ENCODE data around the gene INHA.

The INHA gene

GRCh38 chr2:219543596-219544358, 28.3 kb upstream of the INHA start, which contains the start of the genes CHPF and TMEM198:
CHPF (minus strand) TSS chr2:219543809; CDS start chr2:219543538, 271 bp downstream.
TMEM198 (plus strand) TSS chr2:219544028; CDS start chr2:219544728, 700 bp downstream.
- H3K4ac ChIP-seq (ENCODE audit: low read depth in 1 of 2, low read length in 2 of 2) = no peak within 1 kb of the TSS
- peak within 1 kb of the TSS; percentile 93 for H3K4me2 ChIP-seq (ENCODE audit: low read length, poor library complexity, severe bottlenecking)
- H3K18ac ChIP-seq (ENCODE audit: low read depth in 1 of 2, low read length in 2 of 2) = peak within 1 kb of the TSS; percentile 37 to 84
- H2BK15ac ChIP-seq (ENCODE audit: low read depth, poor library complexity, severe bottlenecking) = peak within 1 kb of the TSS; percentile 93
- no peak within 1 kb of the TSS for H2AK5ac ChIP-seq (ENCODE audit: low read length, severe bottlenecking)
- H3K14ac ChIP-seq (ENCODE audit: low read length in 2 of 2) = peak within 1 kb of the TSS in 1 of 2 experiments; percentile 22
- peak within 1 kb of the TSS; percentile 49 for H2AFZ ChIP-seq (ENCODE audit: low read depth, low read length)
- H2BK5ac ChIP-seq (ENCODE audit: low read depth, low read length, poor library complexity, severe bottlenecking) = no peak within 1 kb of the TSS
- DNase-seq = peak; percentile 98
- under 1% methylated on average over 72 of the region's 75 CpGs for WGBS
- H3K4me1 ChIP-seq (ENCODE audit: control insufficient read depth, insufficient read depth, low read depth, low read length) = peaks cover 28% of the 10 kb centered on the region
- H3K9ac ChIP-seq (ENCODE audit: low read length) = peak within 1 kb of the TSS; percentile 94
- H3K27ac ChIP-seq (ENCODE audit: low read length, poor library complexity, severe bottlenecking) = peak within 1 kb of the TSS; percentile 63
- H2BK12ac ChIP-seq (ENCODE audit: low read length in 2 of 2) = no peak within 1 kb of the TSS
- peak within 1 kb of the TSS; percentile 83 for H2BK120ac ChIP-seq (ENCODE audit: low read depth, low read length)
- peak within 1 kb of the TSS; percentile 84 to 95 for H3K4me3 ChIP-seq (ENCODE audit: insufficient read depth in 1 of 2, low read depth in 1 of 2, low read length in 2 of 2)
- no peaks in the 10 kb centered on the region for H3K9me3 ChIP-seq (ENCODE audit: control insufficient read depth, low read length)
- peak within 1 kb of the TSS; percentile 53 for H4K8ac ChIP-seq (ENCODE audit: low read length)
- peak within 1 kb of the TSS; percentile 79 for H4K91ac ChIP-seq (ENCODE audit: low read length)
- H3K79me1 ChIP-seq (replicated peaks; ENCODE audit: low read length, poor library complexity, severe bottlenecking) = peaks cover 26% of the 10 kb centered on the region
- H3K27me3 ChIP-seq (ENCODE audit: control insufficient read depth in 1 of 2, insufficient read depth in 1 of 2, low read length in 2 of 2) = peaks cover 0 to 3% of the 10 kb centered on the region in 2 experiments
- peak within 1 kb of the TSS in 1 of 2 experiments; percentile 49 for H3K23ac ChIP-seq (ENCODE audit: low read length in 2 of 2)
- peaks cover 39 to 45% of the 10 kb centered on the region in 2 experiments for H3K36me3 ChIP-seq (ENCODE audit: control insufficient read depth in 1 of 2, insufficient read depth in 2 of 2, low read depth in 1 of 2, low read length in 2 of 2)

GRCh38 chr2:219544567-219544966, 27.5 kb upstream of the INHA start:
- DNase-seq = no peak
- Histone ChIP-seq H2BK5ac (ENCODE audit: low read depth, low read length, poor library complexity, severe bottlenecking) (no peak overlapping the region), H3K27ac (ENCODE audit: low read length, poor library complexity, severe bottlenecking) (no peak overlapping the region), H3K23ac (ENCODE audit: low read length in 2 of 2) (peak overlapping the region in 1 of 2 experiments; percentile 49), H3K18ac (ENCODE audit: low read depth in 1 of 2, low read length in 2 of 2) (no peak overlapping the region), H3K4me3 (ENCODE audit: insufficient read depth in 1 of 2, low read depth in 1 of 2, low read length in 2 of 2) (peak overlapping the region in 1 of 2 experiments; percentile 95), H3K9ac (ENCODE audit: low read length) (peak overlapping the region; percentile 94), H2AK5ac (ENCODE audit: low read length, severe bottlenecking) (no peak overlapping the region), H3K4me1 (ENCODE audit: control insufficient read depth, insufficient read depth, low read depth, low read length) (peaks cover 21% of the 10 kb centered on the region), H2BK15ac (ENCODE audit: low read depth, poor library complexity, severe bottlenecking) (no peak overlapping the region), H4K91ac (ENCODE audit: low read length) (no peak overlapping the region), H3K79me1 (replicated peaks; ENCODE audit: low read length, poor library complexity, severe bottlenecking) (peaks cover 18% of the 10 kb centered on the region), H3K14ac (ENCODE audit: low read length in 2 of 2) (no peak overlapping the region), H2AFZ (ENCODE audit: low read depth, low read length) (no peak overlapping the region), H2BK12ac (ENCODE audit: low read length in 2 of 2) (no peak overlapping the region), H3K9me3 (ENCODE audit: control insufficient read depth, low read length) (no peaks in the 10 kb centered on the region), H2BK120ac (ENCODE audit: low read depth, low read length) (no peak overlapping the region), H3K36me3 (ENCODE audit: control insufficient read depth in 1 of 2, insufficient read depth in 2 of 2, low read depth in 1 of 2, low read length in 2 of 2) (peaks cover 31 to 37% of the 10 kb centered on the region in 2 experiments), H3K4ac (ENCODE audit: low read depth in 1 of 2, low read length in 2 of 2) (no peak overlapping the region), H3K4me2 (ENCODE audit: low read length, poor library complexity, severe bottlenecking) (peak overlapping the region; percentile 93), H4K8ac (ENCODE audit: low read length) (no peak overlapping the region), H3K27me3 (ENCODE audit: control insufficient read depth in 1 of 2, insufficient read depth in 1 of 2, low read length in 2 of 2) (peaks cover 0 to 3% of the 10 kb centered on the region in 2 experiments)
- 69% methylated on average over 9 of the region's 9 CpGs for WGBS

- Histone ChIP-seq H3K18ac (ENCODE audit: low read depth in 1 of 2, low read length in 2 of 2) (no peak overlapping the region), H2BK120ac (ENCODE audit: low read depth, low read length) (no peak overlapping the region), H2BK12ac (ENCODE audit: low read length in 2 of 2) (no peak overlapping the region), H3K4ac (ENCODE audit: low read depth in 1 of 2, low read length in 2 of 2) (no peak overlapping the region), H2BK15ac (ENCODE audit: low read depth, poor library complexity, severe bottlenecking) (no peak overlapping the region), H3K9ac (ENCODE audit: low read length) (no peak overlapping the region), H3K27ac (ENCODE audit: low read length, poor library complexity, severe bottlenecking) (no peak overlapping the region), H3K9me3 (ENCODE audit: control insufficient read depth, low read length) (no peaks in the 10 kb centered on the region), H3K14ac (ENCODE audit: low read length in 2 of 2) (no peak overlapping the region), H3K36me3 (ENCODE audit: control insufficient read depth in 1 of 2, insufficient read depth in 2 of 2, low read depth in 1 of 2, low read length in 2 of 2) (peaks cover 30 to 33% of the 10 kb centered on the region in 2 experiments), H3K4me3 (ENCODE audit: insufficient read depth in 1 of 2, low read depth in 1 of 2, low read length in 2 of 2) (no peak overlapping the region), H4K8ac (ENCODE audit: low read length) (no peak overlapping the region), H2AK5ac (ENCODE audit: low read length, severe bottlenecking) (no peak overlapping the region), H2BK5ac (ENCODE audit: low read depth, low read length, poor library complexity, severe bottlenecking) (no peak overlapping the region), H3K4me2 (ENCODE audit: low read length, poor library complexity, severe bottlenecking) (no peak overlapping the region), H2AFZ (ENCODE audit: low read depth, low read length) (no peak overlapping the region), H3K27me3 (ENCODE audit: control insufficient read depth in 1 of 2, insufficient read depth in 1 of 2, low read length in 2 of 2) (peaks cover 0 to 3% of the 10 kb centered on the region in 2 experiments), H3K4me1 (ENCODE audit: control insufficient read depth, insufficient read depth, low read depth, low read length) (peaks cover 16% of the 10 kb centered on the region), H3K23ac (ENCODE audit: low read length in 2 of 2) (peak overlapping the region in 1 of 2 experiments; percentile 51), H3K79me1 (replicated peaks; ENCODE audit: low read length, poor library complexity, severe bottlenecking) (peaks cover 10% of the 10 kb centered on the region), H4K91ac (ENCODE audit: low read length) (no peak overlapping the region)
- DNase-seq = no peak
- 87% methylated on average over 3 of the region's 3 CpGs for WGBS
Observed at GRCh38 chr2:219545295-219545942, 26.7 kb upstream of the INHA start.

DNA sequence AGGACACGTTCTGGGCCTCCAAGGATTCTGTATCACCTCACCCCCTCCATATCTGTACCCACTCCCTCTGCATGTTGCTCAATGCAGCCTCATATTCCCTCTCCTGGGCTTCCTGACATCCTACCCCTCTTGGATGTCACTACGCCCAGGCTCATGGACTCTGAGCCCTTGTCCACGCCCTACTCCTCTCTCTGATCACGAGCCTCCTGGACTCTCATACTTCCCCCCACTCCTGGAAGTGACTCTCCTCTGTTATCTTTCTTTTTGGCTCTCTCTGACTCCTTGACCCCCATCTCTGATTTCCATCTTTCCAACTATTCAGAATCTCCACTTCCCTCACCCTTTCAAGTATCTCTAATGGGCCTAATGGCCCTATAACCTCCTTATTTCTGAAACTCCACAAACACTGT, 26.2 kb upstream of the INHA start:
- H2AK5ac ChIP-seq (ENCODE audit: low read length, severe bottlenecking) = no peak overlapping the region
- H3K14ac ChIP-seq (ENCODE audit: low read length in 2 of 2) = no peak overlapping the region
- no peak overlapping the region for H4K8ac ChIP-seq (ENCODE audit: low read length)
- no peak overlapping the region for H2BK5ac ChIP-seq (ENCODE audit: low read depth, low read length, poor library complexity, severe bottlenecking)
- H2BK12ac ChIP-seq (ENCODE audit: low read length in 2 of 2) = no peak overlapping the region
- H3K9me3 ChIP-seq (ENCODE audit: control insufficient read depth, low read length) = no peaks in the 10 kb centered on the region
- no peak overlapping the region for H4K91ac ChIP-seq (ENCODE audit: low read length)
- H2BK120ac ChIP-seq (ENCODE audit: low read depth, low read length) = no peak overlapping the region
- no peak overlapping the region for H3K4ac ChIP-seq (ENCODE audit: low read depth in 1 of 2, low read length in 2 of 2)
- no peak overlapping the region for H3K27ac ChIP-seq (ENCODE audit: low read length, poor library complexity, severe bottlenecking)
- H3K9ac ChIP-seq (ENCODE audit: low read length) = no peak overlapping the region
- peaks cover 28 to 30% of the 10 kb centered on the region in 2 experiments for H3K36me3 ChIP-seq (ENCODE audit: control insufficient read depth in 1 of 2, insufficient read depth in 2 of 2, low read depth in 1 of 2, low read length in 2 of 2)
- no peak overlapping the region for H2AFZ ChIP-seq (ENCODE audit: low read depth, low read length)
- H3K4me2 ChIP-seq (ENCODE audit: low read length, poor library complexity, severe bottlenecking) = no peak overlapping the region
- H3K18ac ChIP-seq (ENCODE audit: low read depth in 1 of 2, low read length in 2 of 2) = no peak overlapping the region
- 59% methylated on average over 4 of the region's 4 CpGs for WGBS
- H3K27me3 ChIP-seq (ENCODE audit: control insufficient read depth in 1 of 2, insufficient read depth in 1 of 2, low read length in 2 of 2) = peaks cover 0 to 3% of the 10 kb centered on the region in 2 experiments
- no peak for DNase-seq
- H3K79me1 ChIP-seq (replicated peaks; ENCODE audit: low read length, poor library complexity, severe bottlenecking) = peaks cover 6% of the 10 kb centered on the region
- peaks cover 17% of the 10 kb centered on the region for H3K4me1 ChIP-seq (ENCODE audit: control insufficient read depth, insufficient read depth, low read depth, low read length)
- H3K4me3 ChIP-seq (ENCODE audit: insufficient read depth in 1 of 2, low read depth in 1 of 2, low read length in 2 of 2) = no peak overlapping the region
- no peak overlapping the region for H2BK15ac ChIP-seq (ENCODE audit: low read depth, poor library complexity, severe bottlenecking)
- no peak overlapping the region for H3K23ac ChIP-seq (ENCODE audit: low read length in 2 of 2)
